Astrocyte (in vitro differentiated cells and primary cell): ENCODE measurements around the gene NEK10.

Experiments used
- CTCF ChIP-seq: IDR thresholded peaks from 2 replicates; pipeline ENCODE4 v1.5.1; 2011; ENCODE audit warnings: low read depth, mild to moderate bottlenecking, inconsistent platforms, low read length, moderate library complexity; ENCODE audit not compliant: insufficient read depth
- EZH2 ChIP-seq: IDR thresholded peaks from 2 replicates; pipeline ENCODE4 v1.6.1; 2012; ENCODE audit warnings: mild to moderate bottlenecking, low read length, inconsistent platforms; ENCODE audit not compliant: insufficient read depth

GRCh38 chr3:27287052-27287451 lies 82.1 kb downstream of the NEK10 start:
- TF ChIP-seq EZH2: no peak
- no peak for TF ChIP-seq CTCF
